ENCODE results near the gene SLC6A8. TPM values are rescaled to one million over a fixed set of nuclear protein-coding genes. Genes with fewer than 3 reads are reported as not detected.
A peak's percentile ranks its signal among the peaks of the same experiment; 100 is the strongest.

The SLC6A8 gene
- total and polyA plus RNA-seq, 9 donors, result 6.3 to 23.5 (median 11.4) TPM

GRCh38 chrX:153725832-153726285 is 38.1 kb downstream of the SLC6A8 start:
- H3K27me3 ChIP-seq, result no peaks in the 10 kb centered on the region
- peak in 2 of 5 donors; percentile 29 to 47 for DNase-seq
- WGBS, 3 donors, result 84 to 94% (median 88%) methylated on average over 35 of the region's 35 CpGs
- TF ChIP-seq EP300 (IDR thresholded peaks at IDR 0.05), result no peak
- TF ChIP-seq CTCF (IDR thresholded peaks at IDR 0.05), result no peak
- no peak for TF ChIP-seq POLR2A (IDR thresholded peaks at IDR 0.05)
- no peaks in the 10 kb centered on the region for H3K9me3 ChIP-seq
- H3K36me3 ChIP-seq, result no peaks in the 10 kb centered on the region
- H3K4me1 ChIP-seq (ENCODE audit: insufficient read depth), result no peaks in the 10 kb centered on the region
- peak overlapping the region; percentile 18 for H3K4me3 ChIP-seq
- peak overlapping the region in 1 of 2 donors; percentile 75 for H3K27ac ChIP-seq
- intact Hi-C loops (cut with DNase I), result no loop called here

GRCh38 chrX:153726286-153727122 is 38.8 kb downstream of the SLC6A8 start:
- H3K4me1 ChIP-seq (ENCODE audit: insufficient read depth), result no peaks in the 10 kb centered on the region
- H3K9me3 ChIP-seq, result no peaks in the 10 kb centered on the region
- DNase-seq, result peak; percentile 63 to 77 (median 67)
- TF ChIP-seq POLR2A (IDR thresholded peaks at IDR 0.05) (no peak), CTCF (IDR thresholded peaks at IDR 0.05) (no peak), EP300 (IDR thresholded peaks at IDR 0.05) (no peak)
- H3K36me3 ChIP-seq, result no peaks in the 10 kb centered on the region
- no peaks in the 10 kb centered on the region for H3K27me3 ChIP-seq
- intact Hi-C loops (cut with DNase I), result no loop called here
- WGBS, 3 donors, result 43 to 56% (median 54%) methylated on average over 21 to 35 of the region's 35 CpGs
- H3K27ac ChIP-seq, result peak overlapping the region in 1 of 2 donors; percentile 75
- H3K4me3 ChIP-seq, result peak overlapping the region; percentile 18

- no peaks in the 10 kb centered on the region for H3K36me3 ChIP-seq
- WGBS, 3 donors, result 55 to 57% (median 56%) methylated on average over 23 of the region's 23 CpGs
- TF ChIP-seq EP300 (IDR thresholded peaks at IDR 0.05), result no peak
- TF ChIP-seq POLR2A (IDR thresholded peaks at IDR 0.05), result no peak
- no peak for TF ChIP-seq CTCF (IDR thresholded peaks at IDR 0.05)
- H3K4me1 ChIP-seq (ENCODE audit: insufficient read depth), result no peaks in the 10 kb centered on the region
- no peaks in the 10 kb centered on the region for H3K9me3 ChIP-seq
- intact Hi-C loops (cut with DNase I), result no loop called here
- H3K27ac ChIP-seq, result peak overlapping the region; percentile 30 to 75
- H3K27me3 ChIP-seq, result no peaks in the 10 kb centered on the region
- H3K4me3 ChIP-seq, result peak overlapping the region; percentile 18
- DNase-seq, result peak in 3 of 5 donors; percentile 49 to 56 (median 50)
These were observed 39.6 kb downstream of the SLC6A8 start for GRCh38 chrX:153727123-153727931.

- peak overlapping the region in 1 of 2 donors; percentile 75 for H3K27ac ChIP-seq
- intact Hi-C loops (cut with DNase I), result no loop called here
These were observed 40.4 kb downstream of the SLC6A8 start for GRCh38 chrX:153728095-153728494.

More at GRCh38 chrX:153728095-153728494, 40.4 kb downstream of the SLC6A8 start:
- Histone ChIP-seq H3K27me3 (no peaks in the 10 kb centered on the region), H3K4me1 (ENCODE audit: insufficient read depth) (no peaks in the 10 kb centered on the region), H3K4me3 (no peak overlapping the region), H3K9me3 (no peaks in the 10 kb centered on the region), H3K36me3 (no peaks in the 10 kb centered on the region)
- 82 to 92% (median 84%) methylated on average over 6 of the region's 6 CpGs for WGBS, 3 donors
- DNase-seq, result no peak
- no peak for TF ChIP-seq EP300 (IDR thresholded peaks at IDR 0.05)
- TF ChIP-seq POLR2A (IDR thresholded peaks at IDR 0.05), result no peak
- no peak for TF ChIP-seq CTCF (IDR thresholded peaks at IDR 0.05)
